Coronary artery (tissue), 2 donors: Measurements from ENCODE around the gene MRPL50.

Source experiments
- DNase-seq: peaks from one replicate; pipeline ENCODE4 v3.0.0-alpha.2; 2017; ENCODE audit warnings: low spot score
- H3K27ac ChIP-seq, 2 donors: fragments of 200-600 bp; sonication (generic); one replicate each; pipeline ENCODE4 v1.5.1; 2016 to 2019
- H3K4me3 ChIP-seq: fragments of 200-600 bp; sonication (generic); 2 replicates; pipeline ENCODE4 v1.5.1; 2016; ENCODE audit warnings: mild to moderate bottlenecking, moderate library complexity
- CTCF ChIP-seq: fragments of 200-600 bp; sonication (generic); IDR thresholded peaks from one replicate; pipeline ENCODE4 v1.5.1; 2019; ENCODE audit warnings: antibody characterized with exemption

The MRPL50 gene

GRCh38 chr9:101418518-101419430 is 20.4 kb upstream of the MRPL50 start:
- H3K27ac ChIP-seq: no peak overlapping the region
- DNase-seq: no peak
- H3K4me3 ChIP-seq: no peak overlapping the region
- TF ChIP-seq CTCF: no peak

GRCh38 chr9:101417977-101418376 is 19.6 kb upstream of the MRPL50 start:
- no peak for TF ChIP-seq CTCF
- H3K4me3 ChIP-seq: no peak overlapping the region
- no peak for DNase-seq
- no peak overlapping the region for H3K27ac ChIP-seq

DNA sequence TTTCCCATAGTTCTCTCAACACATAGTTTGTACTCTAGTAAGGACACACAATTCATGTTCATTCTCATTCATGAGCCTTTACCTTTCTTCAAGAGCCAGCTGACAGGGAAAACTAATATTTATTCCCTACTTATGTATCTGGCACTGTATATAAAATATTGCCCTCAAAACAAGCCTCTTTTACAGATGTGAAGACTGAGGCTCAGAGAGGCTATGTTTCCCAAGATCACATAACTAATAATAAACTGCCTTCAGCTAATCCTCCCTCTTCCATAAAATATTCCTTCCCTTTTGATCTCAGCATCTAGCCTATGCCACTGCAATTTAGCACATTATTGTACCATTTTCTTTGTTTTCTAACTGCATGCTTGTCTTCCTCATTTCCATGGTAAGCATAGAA is 19.0 kb upstream of the MRPL50 start:
- Histone ChIP-seq H3K27ac (no peak overlapping the region), H3K4me3 (no peak overlapping the region)
- TF ChIP-seq CTCF: no peak
- DNase-seq: no peak

GRCh38 chr9:101415578-101415977 is 17.2 kb upstream of the MRPL50 start:
- TF ChIP-seq CTCF: no peak
- DNase-seq: no peak
- Histone ChIP-seq H3K27ac (no peak overlapping the region), H3K4me3 (no peak overlapping the region)

- Histone ChIP-seq H3K27ac (no peak overlapping the region), H3K4me3 (no peak overlapping the region)
- no peak for DNase-seq
- no peak for TF ChIP-seq CTCF
Measured at GRCh38 chr9:101414839-101415238, 16.4 kb upstream of the MRPL50 start.

- Histone ChIP-seq H3K27ac (no peak overlapping the region), H3K4me3 (peak overlapping the region; percentile 36)
- DNase-seq: no peak
- no peak for TF ChIP-seq CTCF
Measured at GRCh38 chr9:101409079-101409477, 10.7 kb upstream of the MRPL50 start.
